HCEC 1CT (cell line): ENCODE results near the gene CREB5.
A peak's percentile ranks its signal among the peaks of the same experiment; 100 is the strongest.

Experiments used
- DNase-seq: peaks from one replicate; pipeline ENCODE4 v3.0.0-alpha.2; 2017

Gene CREB5

GRCh38 chr7:28841766-28842165 lies 429.4 kb downstream of the CREB5 start:
- DNase-seq = no peak

- no peak for DNase-seq
Observed at GRCh38 chr7:28842769-28843295, 430.5 kb downstream of the CREB5 start.

GRCh38 chr7:28845106-28845505 lies 432.8 kb downstream of the CREB5 start:
- no peak for DNase-seq

- DNase-seq = no peak
Observed at GRCh38 chr7:28847176-28847575, 434.9 kb downstream of the CREB5 start.

GRCh38 chr7:28847681-28848080 lies 435.4 kb downstream of the CREB5 start:
- no peak for DNase-seq

GRCh38 chr7:28848906-28849305 lies 436.6 kb downstream of the CREB5 start:
- DNase-seq = no peak

GRCh38 chr7:28850699-28851098 lies 438.4 kb downstream of the CREB5 start:
- no peak for DNase-seq

GRCh38 chr7:28853150-28853549 lies 440.8 kb downstream of the CREB5 start:
- DNase-seq = no peak

GRCh38 chr7:28853834-28854749 lies 441.8 kb downstream of the CREB5 start:
- peak; percentile 32 for DNase-seq

- DNase-seq = no peak
Observed at GRCh38 chr7:28854750-28855074, 442.4 kb downstream of the CREB5 start.

GRCh38 chr7:28855538-28856217 lies 443.4 kb downstream of the CREB5 start:
- DNase-seq = peak; percentile 95

- no peak for DNase-seq
Observed at GRCh38 chr7:28856656-28857055, 444.3 kb downstream of the CREB5 start.

GRCh38 chr7:28858206-28858605 lies 445.9 kb downstream of the CREB5 start:
- peak; percentile 78 for DNase-seq

- no peak for DNase-seq
Observed at GRCh38 chr7:28858895-28859294, 446.6 kb downstream of the CREB5 start.

- DNase-seq = no peak
Observed at GRCh38 chr7:28861825-28862224, 449.5 kb downstream of the CREB5 start.

- no peak for DNase-seq
Observed at GRCh38 chr7:28862595-28863272, 450.4 kb downstream of the CREB5 start.

- DNase-seq = no peak
Observed at GRCh38 chr7:28865601-28866144, 453.4 kb downstream of the CREB5 start.

- no peak for DNase-seq
Observed at GRCh38 chr7:28868712-28869111, 456.4 kb downstream of the CREB5 start.

- no peak for DNase-seq
Observed at GRCh38 chr7:28871077-28871476, 458.8 kb downstream of the CREB5 start.

- no peak for DNase-seq
Observed at GRCh38 chr7:28871631-28872030, 459.3 kb downstream of the CREB5 start.

GRCh38 chr7:28872226-28872625 lies 459.9 kb downstream of the CREB5 start:
- DNase-seq = no peak

- DNase-seq = no peak
Observed at GRCh38 chr7:28873365-28873764, 461.0 kb downstream of the CREB5 start.

GRCh38 chr7:28874001-28874400 lies 461.7 kb downstream of the CREB5 start:
- DNase-seq = no peak
